Metanephros (tissue), 2 donors: ENCODE data around the gene METTL13. TPM values are rescaled to one million over a fixed set of nuclear protein-coding genes. Genes with fewer than 3 reads are reported as not detected.

Source experiments
- small RNA-seq: library from RNA; depleted of rRNA; stranded (forward); fragments of <200 nt; gene quantifications from one replicate; pipeline ENCODE3, GENCODE V24; 2014; ENCODE audit warnings: low replicate concordance
- total RNA-seq: library from RNA; depleted of rRNA; stranded (reverse); fragments of >200 nt; gene quantifications from one replicate; pipeline ENCODE4 v1.2.3, GENCODE V29; 2014

METTL13 gene
- 27.1 TPM for total RNA-seq

GRCh38 chr1:171781176-171781875 is at the start of gene METTL13:
TSS of gene METTL13 (plus strand) at chr1:171781660. CDS start at chr1:171781968, 308 bp downstream.

GRCh38 chr1:171741872-171742576 is 39.4 kb upstream of the METTL13 start, which contains the start of gene VAMP4:
TSS of gene VAMP4 (minus strand) at chr1:171742065. CDS start at chr1:171738414, 3,651 bp downstream.

GRCh38 chr1:171841050-171841910 is 59.8 kb downstream of the METTL13 start, which contains the start of gene DNM3:
TSS of gene DNM3 (plus strand) at chr1:171841498. CDS start at chr1:171841657, 159 bp downstream.

Small RNAs within 50 kb of the gene (small RNA-seq; reads per million reads assigned to genes)
- not detected for gene RF00601

Other genes with a start within 250 kb of the METTL13 start
- gene MYOCOS, start 159.4 kb upstream of the METTL13 start, total RNA-seq = 0.53 TPM
- gene MYOC, start 129.0 kb upstream of the METTL13 start, total RNA-seq = 0.82 TPM
- 12.3 TPM for gene VAMP4, start 39.6 kb upstream of the METTL13 start, total RNA-seq
- 7.6 TPM for gene DNM3, start 59.8 kb downstream of the METTL13 start, total RNA-seq